Activated naive CD4-positive, alpha-beta T cell treated with anti-CD3 and anti-CD28 coated beads, Interleukin-2, amount 10 ng/mL, durations not matched to agents 7 days and 5 days (primary cell): ENCODE results near the gene TERB1.

Experiments
- CTCF ChIA-PET: fragments of 350-600 bp; sonication (Branson Sonifier 250); formaldehyde crosslinking; loops from one replicate; lab custom pipeline; 2021; ENCODE audit warnings: antibody characterized with exemption; lab: Charles Lee
- DNase-seq: peaks from one replicate; pipeline ENCODE4 v3.0.0-alpha.2; 2020
- H3K27ac Mint-ChIP-seq: one replicate; pipeline ENCODE4 v1.8.0; 2021; ENCODE audit warnings: mild to moderate bottlenecking, moderate library complexity, mixed read lengths
- H3K27me3 Mint-ChIP-seq: one replicate; pipeline ENCODE4 v1.8.0; 2021; ENCODE audit warnings: mild to moderate bottlenecking, mixed read lengths
- H3K36me3 Mint-ChIP-seq: one replicate; pipeline ENCODE4 v1.8.0; 2021; ENCODE audit warnings: mixed read lengths
- H3K4me1 Mint-ChIP-seq: one replicate; pipeline ENCODE4 v1.8.0; 2021; ENCODE audit warnings: mixed read lengths
- H3K4me3 Mint-ChIP-seq: one replicate; pipeline ENCODE4 v1.8.0; 2021; ENCODE audit warnings: mild to moderate bottlenecking, moderate library complexity, mixed read lengths
- H3K9me3 Mint-ChIP-seq: one replicate; pipeline ENCODE4 v1.8.0; 2021; ENCODE audit warnings: mixed read lengths

The TERB1 gene

GRCh38 chr16:66751303-66751991 is 49.9 kb downstream of the TERB1 start, which contains the start of gene DYNC1LI2:
DYNC1LI2 (minus strand) TSS chr16:66751609; CDS start chr16:66751591, 18 bp downstream.
- H3K4me1 Mint-ChIP-seq: peaks cover 45% of the 10 kb centered on the region
- H3K27ac Mint-ChIP-seq: peak within 1 kb of the TSS; percentile 84
- H3K4me3 Mint-ChIP-seq: peak within 1 kb of the TSS; percentile 76
- CTCF ChIA-PET: interaction anchor here (0.8 to 5.3 kb wide), 13 partner anchors 11 to 145 kb away, joined by 3 to 51 read pairs (median 5); partner anchors contain the start of gene NAE1
- H3K9me3 Mint-ChIP-seq: no peaks in the 10 kb centered on the region
- peaks cover 26% of the 10 kb centered on the region for H3K27me3 Mint-ChIP-seq
- H3K36me3 Mint-ChIP-seq: peaks cover 29% of the 10 kb centered on the region
- DNase-seq: peak; percentile 87

GRCh38 chr16:66751053-66751302 is 50.4 kb downstream of the TERB1 start:
- no peaks in the 10 kb centered on the region for H3K9me3 Mint-ChIP-seq
- peak overlapping the region; percentile 73 for H3K27ac Mint-ChIP-seq
- H3K4me1 Mint-ChIP-seq: peaks cover 48% of the 10 kb centered on the region
- peaks cover 25% of the 10 kb centered on the region for H3K27me3 Mint-ChIP-seq
- H3K36me3 Mint-ChIP-seq: peaks cover 32% of the 10 kb centered on the region
- DNase-seq: peak; percentile 43
- CTCF ChIA-PET: interaction anchor here (1.3 to 5.3 kb wide), 8 partner anchors 11 to 117 kb away, joined by 3 to 51 read pairs (median 6); partner anchors contain the start of gene NAE1
- H3K4me3 Mint-ChIP-seq: peak overlapping the region; percentile 76

DNA sequence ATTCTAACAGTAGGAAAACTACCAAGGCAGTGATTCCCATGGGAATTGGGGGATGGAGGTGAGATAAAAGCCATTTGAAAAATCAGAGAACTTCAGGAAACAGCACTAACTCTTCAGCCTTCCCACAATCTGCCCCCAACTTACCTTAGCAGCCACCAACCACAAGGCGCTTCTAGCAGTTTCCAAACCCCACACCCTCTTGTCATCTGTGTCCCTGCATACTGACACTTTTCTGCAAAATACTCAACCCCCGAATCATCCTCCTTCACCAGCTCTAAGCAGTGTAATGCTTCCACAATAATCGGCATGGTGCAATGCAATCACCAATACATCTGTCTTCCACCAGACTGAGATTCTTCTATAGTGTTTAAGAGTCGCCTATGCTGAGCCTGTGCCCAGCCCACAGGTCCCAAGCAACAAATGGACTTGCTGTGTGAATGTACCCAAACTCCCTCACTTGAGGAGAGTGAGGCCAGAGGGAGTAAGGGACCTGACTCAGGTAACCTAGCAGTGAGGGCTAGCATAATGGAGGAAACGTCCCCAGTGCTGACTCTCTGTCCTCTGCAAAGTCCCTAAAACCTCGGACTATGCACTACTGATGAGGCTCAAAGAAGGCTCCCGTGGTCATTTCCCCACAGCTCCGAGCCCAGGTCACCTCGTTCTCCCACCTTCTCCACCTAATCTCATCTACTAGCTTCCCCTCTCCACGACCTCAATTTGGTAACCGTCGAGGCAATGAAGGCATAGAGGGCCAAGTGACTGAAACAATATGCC is 50.9 kb downstream of the TERB1 start:
- peak overlapping the region; percentile 76 for H3K4me3 Mint-ChIP-seq
- CTCF ChIA-PET: interaction anchor here (1.3 to 5.3 kb wide), 5 partner anchors 11 to 118 kb away, joined by 3 to 51 read pairs (median 12); partner anchors contain the start of gene NAE1
- H3K27me3 Mint-ChIP-seq: peaks cover 24% of the 10 kb centered on the region
- peaks cover 33% of the 10 kb centered on the region for H3K36me3 Mint-ChIP-seq
- peak overlapping the region; percentile 73 for H3K27ac Mint-ChIP-seq
- no peaks in the 10 kb centered on the region for H3K9me3 Mint-ChIP-seq
- no peak for DNase-seq
- H3K4me1 Mint-ChIP-seq: peaks cover 49% of the 10 kb centered on the region

DNA sequence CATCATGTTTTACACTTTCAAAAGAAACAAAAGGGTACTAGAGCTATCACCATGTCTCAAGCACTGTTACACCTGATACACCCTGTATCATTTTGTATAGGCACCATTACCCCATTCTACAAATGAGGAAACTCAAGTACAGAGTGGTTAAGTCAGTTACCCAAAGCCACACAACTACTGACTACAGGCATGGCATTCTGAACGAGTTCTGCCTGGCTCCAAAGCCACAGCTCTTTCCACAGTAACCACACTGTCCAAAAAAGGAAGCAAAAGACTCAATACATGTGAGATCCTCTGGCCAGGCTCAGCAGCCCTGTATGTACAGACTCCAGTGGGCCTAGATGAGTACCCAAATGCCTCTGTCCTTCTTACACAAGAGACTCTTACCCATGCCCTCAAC is 54.7 kb downstream of the TERB1 start:
- no peak overlapping the region for H3K4me3 Mint-ChIP-seq
- DNase-seq: peak; percentile 31
- no peaks in the 10 kb centered on the region for H3K27me3 Mint-ChIP-seq
- H3K36me3 Mint-ChIP-seq: peaks cover 42% of the 10 kb centered on the region
- H3K9me3 Mint-ChIP-seq: no peaks in the 10 kb centered on the region
- peaks cover 45% of the 10 kb centered on the region for H3K4me1 Mint-ChIP-seq
- CTCF ChIA-PET: interaction anchor here (1.0 to 2.3 kb wide), 2 partner anchors 10 to 96 kb away, joined by 3 to 7 read pairs; no protein-coding TSS in a partner anchor
- peak overlapping the region; percentile 49 for H3K27ac Mint-ChIP-seq

DNA sequence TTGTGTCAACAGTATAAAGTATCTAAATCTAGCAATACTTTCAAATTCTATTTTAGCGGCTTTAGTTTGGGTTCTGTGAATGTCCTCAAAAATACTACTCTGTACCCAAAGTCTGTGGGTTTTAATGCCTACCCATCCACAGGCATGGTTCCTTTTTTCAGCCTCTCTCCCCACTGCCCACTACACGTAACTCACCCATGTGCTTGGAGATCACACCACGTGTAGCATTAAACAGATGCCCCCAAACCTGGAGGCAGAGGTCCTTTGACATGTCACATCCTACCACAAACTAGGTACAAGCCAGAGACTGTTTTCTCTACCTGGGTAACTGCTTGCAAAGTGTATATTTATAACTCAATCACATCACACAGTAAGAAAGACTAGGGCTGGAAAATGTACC is 55.3 kb downstream of the TERB1 start:
- H3K4me3 Mint-ChIP-seq: no peak overlapping the region
- H3K4me1 Mint-ChIP-seq: peaks cover 48% of the 10 kb centered on the region
- no peak overlapping the region for H3K27ac Mint-ChIP-seq
- no peaks in the 10 kb centered on the region for H3K27me3 Mint-ChIP-seq
- DNase-seq: no peak
- CTCF ChIA-PET: interaction anchor here (1.0 to 2.3 kb wide), 2 partner anchors 9 to 95 kb away, joined by 3 to 7 read pairs; no protein-coding TSS in a partner anchor
- H3K9me3 Mint-ChIP-seq: no peaks in the 10 kb centered on the region
- H3K36me3 Mint-ChIP-seq: peaks cover 47% of the 10 kb centered on the region

GRCh38 chr16:66741950-66742808 is 59.2 kb downstream of the TERB1 start:
- Mint-ChIP-seq H3K36me3 (peaks cover 47% of the 10 kb centered on the region), H3K27ac (no peak overlapping the region), H3K4me3 (no peak overlapping the region), H3K4me1 (peaks cover 35% of the 10 kb centered on the region), H3K9me3 (no peaks in the 10 kb centered on the region), H3K27me3 (no peaks in the 10 kb centered on the region)
- DNase-seq: no peak
- CTCF ChIA-PET: interaction anchor here (1.3 to 6.7 kb wide), 4 partner anchors 10 to 335 kb away, joined by 3 to 85 read pairs (median 32); partner anchors contain the start of gene DYNC1LI2

DNA sequence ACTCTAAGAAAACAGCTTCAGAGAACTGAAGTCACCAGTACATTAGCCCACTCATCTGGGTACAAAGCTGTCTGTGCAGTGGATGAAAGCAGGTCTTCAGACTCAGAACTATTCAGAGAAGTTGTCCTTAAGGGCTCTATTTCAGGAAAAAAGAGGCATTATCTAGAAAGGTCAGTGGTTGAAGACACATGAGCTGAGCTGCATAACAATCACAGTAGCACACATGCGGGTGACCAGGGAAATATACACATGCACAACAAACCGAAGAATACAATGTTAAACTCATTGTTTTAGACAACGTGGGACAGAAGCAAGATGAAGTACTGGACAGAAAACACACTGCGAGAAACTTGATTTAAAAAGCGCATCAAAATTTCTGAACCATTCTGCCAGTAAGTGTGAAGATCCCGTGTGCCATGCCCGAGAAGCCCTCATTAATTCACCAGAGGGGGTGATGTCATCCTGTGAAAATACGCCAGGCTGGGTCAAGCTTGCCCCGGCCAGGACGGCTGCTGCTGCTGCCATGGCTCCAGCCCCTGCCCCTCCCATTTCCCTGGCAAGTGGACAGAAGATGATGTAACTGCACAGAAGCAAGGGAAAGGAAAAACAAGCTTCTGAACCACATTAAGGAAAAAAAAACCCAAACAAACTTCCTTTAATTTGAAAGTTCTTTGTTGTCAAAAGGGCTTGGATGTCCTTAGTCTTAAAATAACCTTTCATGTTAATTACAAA is 60.0 kb downstream of the TERB1 start:
- no peak overlapping the region for H3K4me3 Mint-ChIP-seq
- H3K27ac Mint-ChIP-seq: peak overlapping the region; percentile 20
- CTCF ChIA-PET: interaction anchor here (0.6 to 6.7 kb wide), 10 partner anchors 8 to 336 kb away, joined by 3 to 85 read pairs (median 4); partner anchors contain the start of gene DYNC1LI2
- no peaks in the 10 kb centered on the region for H3K9me3 Mint-ChIP-seq
- no peaks in the 10 kb centered on the region for H3K27me3 Mint-ChIP-seq
- H3K36me3 Mint-ChIP-seq: peaks cover 43% of the 10 kb centered on the region
- DNase-seq: no peak
- H3K4me1 Mint-ChIP-seq: peaks cover 28% of the 10 kb centered on the region

DNA sequence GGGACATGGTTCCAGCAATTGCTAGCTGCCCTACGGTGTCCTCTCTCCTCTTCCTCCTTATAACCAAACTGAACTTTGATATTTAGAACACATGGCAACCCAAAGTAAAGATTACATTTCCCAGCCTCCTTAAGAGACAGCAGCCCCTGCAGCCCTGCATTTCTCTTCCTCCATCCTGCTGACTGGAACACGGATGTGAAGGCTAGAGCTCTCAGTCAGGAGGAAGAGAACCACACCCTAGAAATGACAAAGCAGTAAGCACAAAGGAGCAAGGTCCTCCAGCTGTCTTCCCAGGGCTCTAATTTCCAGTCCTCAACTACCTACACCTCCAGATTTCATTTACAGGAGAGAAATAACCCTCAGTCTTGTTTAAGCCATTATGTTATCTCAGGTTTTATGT is 60.9 kb downstream of the TERB1 start:
- no peak for DNase-seq
- CTCF ChIA-PET: interaction anchor here (0.6 to 6.7 kb wide), 15 partner anchors 8 to 335 kb away, joined by 3 to 85 read pairs (median 3); partner anchors contain the start of gene DYNC1LI2
- Mint-ChIP-seq H3K9me3 (no peaks in the 10 kb centered on the region), H3K4me1 (peaks cover 23% of the 10 kb centered on the region), H3K36me3 (peaks cover 46% of the 10 kb centered on the region), H3K4me3 (no peak overlapping the region), H3K27me3 (no peaks in the 10 kb centered on the region), H3K27ac (peak overlapping the region; percentile 17)

DNA sequence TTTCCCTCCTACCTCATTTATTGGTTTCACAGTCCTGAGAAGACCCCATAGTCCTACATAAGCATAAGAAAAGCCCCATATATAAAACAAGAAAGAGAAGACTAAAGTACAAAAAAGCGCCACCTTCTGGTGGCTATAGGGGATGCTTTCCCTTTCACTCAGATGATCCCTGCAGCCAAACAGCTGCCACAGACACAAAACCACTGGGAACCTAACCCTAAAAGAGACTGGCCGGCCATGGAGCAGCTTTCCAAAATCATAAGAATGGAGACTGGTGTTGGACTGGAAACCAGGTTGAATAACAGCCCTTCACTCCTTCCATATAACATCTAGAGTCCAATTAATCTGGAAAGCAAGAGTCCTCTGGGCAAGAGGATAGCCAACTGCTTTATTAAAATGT is 61.4 kb downstream of the TERB1 start:
- peak; percentile 58 for DNase-seq
- Mint-ChIP-seq H3K27me3 (no peaks in the 10 kb centered on the region), H3K4me3 (no peak overlapping the region), H3K27ac (no peak overlapping the region), H3K4me1 (peaks cover 23% of the 10 kb centered on the region), H3K36me3 (peaks cover 49% of the 10 kb centered on the region), H3K9me3 (no peaks in the 10 kb centered on the region)
- CTCF ChIA-PET: interaction anchor here (0.9 to 6.7 kb wide), 14 partner anchors 9 to 335 kb away, joined by 3 to 85 read pairs (median 3); partner anchors contain the start of gene DYNC1LI2

- Mint-ChIP-seq H3K9me3 (no peaks in the 10 kb centered on the region), H3K4me1 (peaks cover 14% of the 10 kb centered on the region), H3K4me3 (no peak overlapping the region), H3K27ac (no peak overlapping the region), H3K27me3 (no peaks in the 10 kb centered on the region), H3K36me3 (peaks cover 63% of the 10 kb centered on the region)
- no peak for DNase-seq
- CTCF ChIA-PET: interaction anchor here (3.3 to 6.7 kb wide), 3 partner anchors 7 to 132 kb away, joined by 11 to 85 read pairs (median 25); no protein-coding TSS in a partner anchor
These were observed 65.5 kb downstream of the TERB1 start for GRCh38 chr16:66735891-66736290.

GRCh38 chr16:66731101-66731500 is 70.3 kb downstream of the TERB1 start:
- Mint-ChIP-seq H3K27me3 (no peaks in the 10 kb centered on the region), H3K36me3 (peaks cover 61% of the 10 kb centered on the region), H3K27ac (no peak overlapping the region), H3K9me3 (no peaks in the 10 kb centered on the region), H3K4me3 (no peak overlapping the region), H3K4me1 (peaks cover 2% of the 10 kb centered on the region)
- CTCF ChIA-PET: interaction anchor here (1.1 to 7.4 kb wide), 5 partner anchors 8 to 412 kb away, joined by 3 to 85 read pairs (median 4); no protein-coding TSS in a partner anchor
- no peak for DNase-seq

GRCh38 chr16:66728804-66729203 is 72.6 kb downstream of the TERB1 start:
- Mint-ChIP-seq H3K27me3 (no peaks in the 10 kb centered on the region), H3K9me3 (no peaks in the 10 kb centered on the region), H3K27ac (no peak overlapping the region), H3K4me1 (peaks cover 2% of the 10 kb centered on the region), H3K36me3 (peaks cover 64% of the 10 kb centered on the region), H3K4me3 (no peak overlapping the region)
- CTCF ChIA-PET: interaction anchor here (0.8 to 7.4 kb wide), 9 partner anchors 11 to 427 kb away, joined by 3 to 85 read pairs (median 10); partner anchors contain the start of gene DYNC1LI2
- DNase-seq: no peak
